DOHH2 (cell line): Measurements from ENCODE around the gene SULT4A1.

Experiments used
- H3F3A ChIP-seq: fragments of 200-600 bp; sonication (generic), shearing (Covaris generic); 2 replicates; pipeline ENCODE4 v1.6.0; 2016; ENCODE audit warnings: antibody characterized with exemption, mild to moderate bottlenecking; ENCODE audit not compliant: control insufficient read depth, insufficient read depth
- H3K27ac ChIP-seq: fragments of 200-600 bp; sonication (generic); 2 replicates; pipeline ENCODE4 v1.5.1; 2014; ENCODE audit warnings: low read depth, mild to moderate bottlenecking, low read length, moderate library complexity
- H3K27me3 ChIP-seq: fragments of 200-600 bp; sonication (generic); 2 replicates; pipeline ENCODE4 v1.6.1; 2014; ENCODE audit warnings: mild to moderate bottlenecking, low read length, mixed read lengths; ENCODE audit not compliant: control insufficient read depth
- H3K36me3 ChIP-seq: fragments of 200-600 bp; sonication (generic); 2 replicates; pipeline ENCODE4 v1.6.1; 2014; ENCODE audit warnings: mild to moderate bottlenecking, low read length, moderate library complexity, mixed read lengths; ENCODE audit not compliant: control insufficient read depth
- H3K4me1 ChIP-seq: fragments of 200-600 bp; sonication (generic); 2 replicates; pipeline ENCODE4 v1.6.1; 2014; ENCODE audit warnings: mild to moderate bottlenecking, low read length, mixed read lengths; ENCODE audit not compliant: control insufficient read depth
- H3K4me2 ChIP-seq: fragments of 200-600 bp; sonication (generic); 2 replicates; pipeline ENCODE4 v1.6.0; 2014; ENCODE audit warnings: mild to moderate bottlenecking, low read length, moderate library complexity
- H3K4me3 ChIP-seq: fragments of 200-600 bp; sonication (generic); 2 replicates; pipeline ENCODE4 v1.5.1; 2014; ENCODE audit warnings: mild to moderate bottlenecking, low read length, mixed read lengths
- H3K79me2 ChIP-seq: fragments of 200-600 bp; sonication (generic); 2 replicates; pipeline ENCODE4 v1.6.1; 2014; ENCODE audit warnings: mild to moderate bottlenecking, low read length, mixed read lengths; ENCODE audit not compliant: control insufficient read depth
- H3K9me2 ChIP-seq: fragments of 200-600 bp; sonication (generic); replicated peaks from 2 replicates; pipeline ENCODE4 v1.6.1; 2014; ENCODE audit warnings: mild to moderate bottlenecking, low read length, mixed read lengths; ENCODE audit not compliant: control insufficient read depth
- H3K9me3 ChIP-seq: fragments of 200-600 bp; sonication (generic); 2 replicates; pipeline ENCODE4 v1.6.1; 2014; ENCODE audit warnings: antibody characterized with exemption, low read length, mixed read lengths; ENCODE audit not compliant: control insufficient read depth, insufficient read depth
- H4K20me1 ChIP-seq: fragments of 200-600 bp; sonication (generic); 2 replicates; pipeline ENCODE4 v1.6.0; 2014; ENCODE audit warnings: low read depth, mild to moderate bottlenecking, antibody characterized with exemption, low read length, moderate library complexity; ENCODE audit not compliant: control insufficient read depth, insufficient read depth
- EZH2phosphoT487 ChIP-seq: fragments of 200-600 bp; sonication (generic); IDR thresholded peaks from 2 replicates; pipeline ENCODE4 v1.6.1; 2017; ENCODE audit warnings: borderline replicate concordance, mild to moderate bottlenecking, antibody characterized with exemption, low read length, moderate library complexity, mixed read lengths
- TF ChIP-seq, protein P1 (sequence below): fragments of 200-600 bp; sonication (generic); IDR thresholded peaks from one replicate; pipeline ENCODE4 v1.5.1; 2014; ENCODE audit warnings: antibody characterized with exemption, mild to moderate bottlenecking, low read depth, low read length; ENCODE audit not compliant: poor library complexity, severe bottlenecking

SULT4A1 gene

GRCh38 chr22:43827926-43828724 is 34.2 kb downstream of the SULT4A1 start:
- Histone ChIP-seq H3K4me1 (no peaks in the 10 kb centered on the region), H3K27ac (no peak overlapping the region), H3K9me2 (no peaks in the 10 kb centered on the region), H3K4me2 (no peak overlapping the region), H3K27me3 (no peaks in the 10 kb centered on the region), H3K36me3 (no peaks in the 10 kb centered on the region), H3F3A (no peaks in the 10 kb centered on the region), H3K4me3 (no peak overlapping the region), H4K20me1 (0 out of 2 replicates have a peak, but pooled peaks cover 3% of the 10 kb centered on the region), H3K79me2 (no peaks in the 10 kb centered on the region), H3K9me3 (no peaks in the 10 kb centered on the region)
- TF ChIP-seq EZH2phosphoT487 = no peak

- no peak for TF ChIP-seq EZH2phosphoT487
- TF ChIP-seq, protein P1, sequence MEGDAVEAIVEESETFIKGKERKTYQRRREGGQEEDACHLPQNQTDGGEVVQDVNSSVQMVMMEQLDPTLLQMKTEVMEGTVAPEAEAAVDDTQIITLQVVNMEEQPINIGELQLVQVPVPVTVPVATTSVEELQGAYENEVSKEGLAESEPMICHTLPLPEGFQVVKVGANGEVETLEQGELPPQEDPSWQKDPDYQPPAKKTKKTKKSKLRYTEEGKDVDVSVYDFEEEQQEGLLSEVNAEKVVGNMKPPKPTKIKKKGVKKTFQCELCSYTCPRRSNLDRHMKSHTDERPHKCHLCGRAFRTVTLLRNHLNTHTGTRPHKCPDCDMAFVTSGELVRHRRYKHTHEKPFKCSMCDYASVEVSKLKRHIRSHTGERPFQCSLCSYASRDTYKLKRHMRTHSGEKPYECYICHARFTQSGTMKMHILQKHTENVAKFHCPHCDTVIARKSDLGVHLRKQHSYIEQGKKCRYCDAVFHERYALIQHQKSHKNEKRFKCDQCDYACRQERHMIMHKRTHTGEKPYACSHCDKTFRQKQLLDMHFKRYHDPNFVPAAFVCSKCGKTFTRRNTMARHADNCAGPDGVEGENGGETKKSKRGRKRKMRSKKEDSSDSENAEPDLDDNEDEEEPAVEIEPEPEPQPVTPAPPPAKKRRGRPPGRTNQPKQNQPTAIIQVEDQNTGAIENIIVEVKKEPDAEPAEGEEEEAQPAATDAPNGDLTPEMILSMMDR = no peak
- 0 out of 2 replicates have a peak, but pooled peaks cover 3% of the 10 kb centered on the region for H4K20me1 ChIP-seq
- no peaks in the 10 kb centered on the region for H3K4me1 ChIP-seq
- H3K9me2 ChIP-seq = no peaks in the 10 kb centered on the region
- no peaks in the 10 kb centered on the region for H3F3A ChIP-seq
- no peak overlapping the region for H3K4me2 ChIP-seq
- no peaks in the 10 kb centered on the region for H3K36me3 ChIP-seq
- no peaks in the 10 kb centered on the region for H3K27me3 ChIP-seq
- H3K27ac ChIP-seq = no peak overlapping the region
- H3K79me2 ChIP-seq = no peaks in the 10 kb centered on the region
- H3K4me3 ChIP-seq = no peak overlapping the region
- no peaks in the 10 kb centered on the region for H3K9me3 ChIP-seq
These were observed 35.1 kb downstream of the SULT4A1 start for GRCh38 chr22:43827003-43827735.

- H4K20me1 ChIP-seq = 0 out of 2 replicates have a peak, but pooled peaks cover 3% of the 10 kb centered on the region
- no peak overlapping the region for H3K4me2 ChIP-seq
- no peaks in the 10 kb centered on the region for H3K79me2 ChIP-seq
- H3F3A ChIP-seq = no peaks in the 10 kb centered on the region
- H3K36me3 ChIP-seq = no peaks in the 10 kb centered on the region
- H3K27me3 ChIP-seq = no peaks in the 10 kb centered on the region
- no peaks in the 10 kb centered on the region for H3K9me2 ChIP-seq
- no peak for TF ChIP-seq EZH2phosphoT487
- TF ChIP-seq, protein P1 = no peak
- H3K9me3 ChIP-seq = no peaks in the 10 kb centered on the region
- no peak overlapping the region for H3K27ac ChIP-seq
- H3K4me1 ChIP-seq = no peaks in the 10 kb centered on the region
- H3K4me3 ChIP-seq = no peak overlapping the region
These were observed 35.9 kb downstream of the SULT4A1 start for GRCh38 chr22:43826142-43827002.
